HG02623 (cell line): ENCODE measurements around the gene SMCP.

Experiments
- ATAC-seq: cut with Tn5 transposase; IDR thresholded peaks from one replicate; pipeline ENCODE4 v1.9.1; 2021; ENCODE audit warnings: moderate library complexity; ENCODE audit not compliant: unreplicated experiment

The SMCP gene, protein sequence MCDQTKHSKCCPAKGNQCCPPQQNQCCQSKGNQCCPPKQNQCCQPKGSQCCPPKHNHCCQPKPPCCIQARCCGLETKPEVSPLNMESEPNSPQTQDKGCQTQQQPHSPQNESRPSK

DNA sequence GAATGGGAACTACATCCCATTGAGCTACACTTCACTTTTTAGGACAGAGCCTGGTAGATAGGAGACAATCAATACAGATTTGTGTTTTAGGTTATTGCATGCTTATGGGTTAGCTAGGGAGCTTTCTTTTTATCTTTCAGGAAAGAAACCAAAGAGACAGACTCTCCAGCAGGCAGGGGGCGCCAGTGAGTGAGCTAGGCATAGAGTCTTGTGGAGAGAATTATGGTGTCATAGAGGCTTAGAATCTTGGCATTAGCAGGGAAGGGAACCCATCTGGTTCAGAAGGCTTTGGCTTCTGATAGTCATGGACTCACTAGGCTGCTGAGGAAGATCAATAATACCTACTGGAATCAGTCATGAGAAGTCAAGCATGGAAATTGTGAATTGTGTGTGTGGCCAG is at the start of gene SMCP:
TSS of gene SMCP (plus strand) at position 281 of the 400 bp plus-strand sequence. CDS start 6,101 bp downstream, outside the sequence.
- no peak for ATAC-seq

DNA sequence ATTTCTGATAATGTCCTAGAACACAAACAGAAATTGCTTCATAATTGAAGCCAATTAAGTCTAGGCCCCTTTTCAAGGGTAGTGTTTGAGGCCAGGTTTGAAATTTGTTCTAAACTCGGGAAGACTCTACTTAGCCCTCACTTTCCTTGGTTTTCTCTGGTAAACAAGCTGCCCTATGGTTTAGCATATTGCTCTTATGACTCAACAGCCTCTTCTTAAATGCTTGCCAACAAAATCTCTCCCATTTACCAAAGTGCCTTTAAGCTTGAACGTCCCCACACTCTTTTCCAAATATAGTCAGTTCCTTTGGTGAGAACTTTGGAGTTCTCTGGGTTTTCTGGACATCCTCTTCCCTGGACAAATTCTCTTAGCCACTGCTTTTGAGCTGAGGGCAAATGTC is 41.3 kb upstream of the SMCP start:
- no peak for ATAC-seq

GRCh38 chr1:152842556-152842955 is 35.6 kb upstream of the SMCP start, which contains the start of gene LCE6A:
TSS of gene LCE6A (plus strand) at chr1:152842856. CDS start at chr1:152843521, 665 bp downstream.
- no peak for ATAC-seq

GRCh38 chr1:152855661-152856060 is 22.5 kb upstream of the SMCP start:
- no peak for ATAC-seq

DNA sequence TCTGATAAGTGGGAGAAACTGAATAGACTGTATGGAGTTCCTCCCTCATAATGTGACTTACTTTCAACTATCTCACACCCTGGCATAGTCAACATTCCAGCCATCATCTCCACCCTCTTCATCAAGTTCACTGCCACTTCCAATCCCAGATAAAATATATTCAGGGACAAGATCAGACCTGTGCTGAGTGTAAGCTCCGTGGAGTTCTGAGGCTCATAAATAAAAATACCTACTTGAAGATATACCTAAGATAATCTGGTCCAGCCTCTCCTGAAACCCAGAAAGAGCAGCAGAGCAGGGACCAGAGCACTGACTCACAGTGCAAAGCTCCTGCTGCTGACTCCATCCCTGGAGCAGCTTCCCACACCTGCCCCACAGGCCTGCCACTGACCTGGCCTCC is 20.1 kb upstream of the SMCP start:
- ATAC-seq, result no peak

DNA sequence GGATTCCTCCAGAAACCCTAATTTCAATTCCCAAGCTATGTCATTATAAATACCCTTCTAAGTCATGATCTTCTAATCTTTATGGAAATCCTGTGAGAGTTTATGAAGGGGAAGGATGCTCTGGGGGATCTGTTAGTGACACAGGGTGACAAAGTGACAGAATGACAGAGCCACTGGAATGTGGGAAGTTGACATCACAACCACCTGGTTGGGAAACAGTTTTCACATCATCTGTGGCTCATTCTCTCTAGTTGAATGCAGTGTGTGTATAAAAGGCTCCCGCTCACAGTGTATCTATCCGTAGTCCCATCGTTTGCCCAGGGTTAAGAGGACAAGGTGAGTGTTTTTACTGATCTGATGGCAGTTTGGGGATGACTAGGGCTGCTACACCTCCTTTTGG is 18.4 kb upstream of the SMCP start, which contains the start of gene LCE7A:
TSS of gene LCE7A (plus strand) at position 301 of the 400 bp plus-strand sequence. CDS start 702 bp downstream, outside the sequence.
- no peak for ATAC-seq

DNA sequence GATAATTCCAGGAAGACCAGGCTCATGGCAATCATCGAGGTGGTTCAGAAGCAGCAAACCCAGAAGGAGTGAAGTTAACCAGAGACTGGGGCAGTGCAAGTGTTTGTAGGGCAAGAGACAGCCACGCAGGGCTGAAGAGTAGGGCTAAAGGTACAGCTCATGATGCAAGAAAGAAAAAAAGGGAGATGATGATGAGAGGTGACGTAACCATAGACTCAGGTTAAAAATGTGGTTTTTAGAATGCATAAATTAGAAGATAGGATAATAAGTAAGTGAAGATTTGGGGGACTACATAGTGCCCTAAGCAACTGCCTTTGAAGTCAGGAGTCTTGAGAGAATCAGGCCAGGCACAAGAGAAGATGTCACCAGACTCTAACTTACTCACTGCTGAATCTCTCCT is 18.0 kb upstream of the SMCP start:
- ATAC-seq, result no peak

DNA sequence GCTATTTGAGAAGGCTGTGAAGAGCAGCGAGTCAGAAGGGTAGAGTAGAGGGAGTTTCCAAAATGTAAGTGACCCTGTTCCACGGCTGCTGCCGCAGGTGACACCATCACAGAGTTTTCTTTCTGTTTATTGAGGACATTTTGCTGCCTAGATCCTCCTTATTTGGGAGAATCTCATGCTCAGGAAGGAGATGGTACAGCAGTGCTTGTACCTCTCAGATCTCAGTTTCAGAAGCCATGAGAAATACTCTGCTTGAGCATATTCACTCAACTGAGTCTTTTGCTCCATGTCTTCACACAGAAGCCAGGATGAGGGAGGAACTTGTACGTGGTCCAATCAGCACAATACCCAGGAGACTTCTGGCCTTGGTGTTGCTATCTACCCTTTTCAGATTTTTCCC is 16.7 kb upstream of the SMCP start:
- no peak for ATAC-seq

GRCh38 chr1:152864443-152864842 is 13.7 kb upstream of the SMCP start:
- no peak for ATAC-seq

- ATAC-seq, result no peak
These were observed 11.8 kb upstream of the SMCP start for GRCh38 chr1:152866321-152866720.

DNA sequence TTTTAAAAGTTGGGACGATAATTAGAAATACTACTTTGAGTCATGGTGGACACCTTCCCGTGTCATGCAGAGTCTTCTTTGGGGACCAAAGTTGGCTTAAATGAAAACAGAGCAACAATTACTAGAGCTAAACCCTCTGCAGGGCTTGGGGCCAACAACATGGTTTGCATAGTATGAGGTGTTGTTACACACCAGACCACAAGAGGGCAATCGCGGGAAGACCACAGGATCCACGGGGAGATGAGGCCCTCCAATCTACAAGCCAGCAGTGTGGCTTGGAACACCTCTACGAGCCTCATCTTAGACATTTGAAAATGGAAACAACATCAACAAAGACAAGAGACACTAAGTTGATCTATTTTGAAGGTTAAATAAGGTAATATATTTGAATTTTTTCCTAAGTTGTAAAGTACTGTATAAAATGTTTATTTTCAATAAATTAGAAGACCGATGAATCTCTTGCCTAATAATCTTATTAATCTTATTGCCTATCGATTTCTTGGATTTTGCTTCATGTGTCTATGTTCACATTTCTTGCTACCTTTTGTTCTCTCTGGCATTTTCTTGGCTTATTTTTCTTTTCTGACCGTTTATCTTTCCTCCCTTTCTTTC is 8.2 kb upstream of the SMCP start:
- ATAC-seq, result no peak

- no peak for ATAC-seq
These were observed 7.0 kb upstream of the SMCP start for GRCh38 chr1:152870831-152871730.

- no peak for ATAC-seq
These were observed 6.4 kb upstream of the SMCP start for GRCh38 chr1:152871731-152872126.

- ATAC-seq, result no peak
These were observed 4.6 kb upstream of the SMCP start for GRCh38 chr1:152873495-152873894.

- ATAC-seq, result no peak
These were observed 1.3 kb upstream of the SMCP start for GRCh38 chr1:152876827-152877226.

DNA sequence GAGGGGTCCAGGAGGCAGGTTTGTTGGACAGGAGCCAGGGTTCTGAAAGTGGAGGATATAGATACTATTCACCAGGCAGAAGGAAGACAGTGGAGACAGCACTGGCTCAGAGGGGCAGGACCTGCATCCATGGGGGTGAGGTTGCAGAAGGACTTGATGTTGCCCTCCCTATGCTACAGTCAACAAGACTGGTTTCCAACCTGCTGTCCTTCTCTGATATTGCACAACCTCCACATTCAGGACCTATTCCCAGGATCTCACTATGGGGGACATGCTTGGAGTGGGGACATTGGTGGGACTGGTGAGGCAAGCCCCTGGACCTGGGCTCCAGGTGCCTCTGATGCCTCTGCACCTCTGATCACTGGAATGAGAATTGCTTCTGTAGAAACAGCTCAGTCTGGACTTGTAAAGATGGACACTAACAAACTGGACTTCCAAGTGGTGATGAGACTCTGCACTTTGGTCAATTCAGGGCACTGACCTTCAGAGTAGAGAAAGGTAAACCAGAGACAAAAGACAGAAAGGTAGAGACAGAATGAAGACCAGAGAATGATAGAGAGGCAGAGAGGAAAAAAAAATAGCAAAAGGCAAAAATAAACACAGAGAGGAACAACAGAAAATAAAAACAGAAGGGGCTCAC is 1.6 kb downstream of the SMCP start:
- no peak for ATAC-seq

- no peak for ATAC-seq
These were observed 2.2 kb downstream of the SMCP start for GRCh38 chr1:152880316-152880715.

DNA sequence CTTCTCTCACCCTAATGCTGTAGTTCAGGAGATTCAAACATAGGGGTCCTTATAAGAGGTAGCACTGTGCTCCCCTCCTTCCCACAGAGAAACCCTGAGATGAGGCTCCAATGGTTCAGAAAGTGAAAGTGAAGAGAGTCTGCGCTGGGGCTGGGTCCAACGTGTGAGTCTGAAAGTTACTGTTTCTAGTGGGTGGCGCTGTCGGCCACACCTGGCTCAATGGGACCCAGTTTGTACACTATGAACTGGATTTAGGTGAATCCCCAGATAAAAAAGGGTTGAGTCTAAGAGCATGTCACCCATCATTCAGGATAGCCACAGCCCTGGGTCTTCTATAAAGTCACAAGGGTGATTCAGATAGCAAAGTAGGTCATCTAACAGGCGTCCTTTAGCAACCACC is 2.8 kb downstream of the SMCP start:
- ATAC-seq, result no peak

GRCh38 chr1:152884085-152884484 is 6.0 kb downstream of the SMCP start:
- ATAC-seq, result no peak

- ATAC-seq, result no peak
These were observed 6.4 kb downstream of the SMCP start for GRCh38 chr1:152884506-152884905.

- no peak for ATAC-seq
These were observed 7.0 kb downstream of the SMCP start for GRCh38 chr1:152884966-152885624.
